GM12891 (cell line): ENCODE results near the gene SND1. TPM values are rescaled to one million over a fixed set of nuclear protein-coding genes. Genes with fewer than 3 reads are reported as not detected.

ENCODE experiments used
- DNase-seq: peaks from one replicate; pipeline ENCODE4 v3.0.0; 2011; ENCODE audit warnings: low spot score; ENCODE audit not compliant: insufficient read length
- FAIRE-seq: peaks from 2 replicates; lab custom pipeline; 2011; peaks lifted over from hg19 to GRCh38; lab: Jason Lieb, UNC
- PAX5 ChIP-seq: IDR thresholded peaks from 2 replicates; pipeline ENCODE4 v1.6.1; 2011; ENCODE audit warnings: low read length, moderate library complexity, mild to moderate bottlenecking; ENCODE audit not compliant: insufficient read depth, severe bottlenecking
- POLR2A ChIP-seq: IDR thresholded peaks from 2 replicates; pipeline ENCODE4 v1.6.1; 2011; ENCODE audit warnings: low read depth, low read length, control low read depth
- POLR2AphosphoS5 ChIP-seq: IDR thresholded peaks from 2 replicates; pipeline ENCODE4 v1.6.1; 2011; ENCODE audit warnings: low read depth, low read length, control low read depth
- POU2F2 ChIP-seq: IDR thresholded peaks from 2 replicates; pipeline ENCODE4 v1.6.1; 2011; ENCODE audit warnings: low read depth, mild to moderate bottlenecking, control low read depth, low read length, moderate library complexity
- SPI1 ChIP-seq: IDR thresholded peaks from 2 replicates; pipeline ENCODE4 v1.6.1; 2011; ENCODE audit warnings: low read depth, low read length, control low read depth
- TAF1 ChIP-seq: IDR thresholded peaks from 2 replicates; pipeline ENCODE4 v1.6.1; 2011; ENCODE audit warnings: low read depth, low read length, control low read depth
- polyA plus RNA-seq: library from polyadenylated mRNA; unstranded; fragments of >200 nt; gene quantifications from one replicate; pipeline ENCODE4 v1.2.1, GENCODE V29; 2012; ENCODE audit warnings: low read depth, missing spikeins, inconsistent platforms; ENCODE audit not compliant: missing spikeins

The SND1 gene
- polyA plus RNA-seq, result 138 TPM

DNA sequence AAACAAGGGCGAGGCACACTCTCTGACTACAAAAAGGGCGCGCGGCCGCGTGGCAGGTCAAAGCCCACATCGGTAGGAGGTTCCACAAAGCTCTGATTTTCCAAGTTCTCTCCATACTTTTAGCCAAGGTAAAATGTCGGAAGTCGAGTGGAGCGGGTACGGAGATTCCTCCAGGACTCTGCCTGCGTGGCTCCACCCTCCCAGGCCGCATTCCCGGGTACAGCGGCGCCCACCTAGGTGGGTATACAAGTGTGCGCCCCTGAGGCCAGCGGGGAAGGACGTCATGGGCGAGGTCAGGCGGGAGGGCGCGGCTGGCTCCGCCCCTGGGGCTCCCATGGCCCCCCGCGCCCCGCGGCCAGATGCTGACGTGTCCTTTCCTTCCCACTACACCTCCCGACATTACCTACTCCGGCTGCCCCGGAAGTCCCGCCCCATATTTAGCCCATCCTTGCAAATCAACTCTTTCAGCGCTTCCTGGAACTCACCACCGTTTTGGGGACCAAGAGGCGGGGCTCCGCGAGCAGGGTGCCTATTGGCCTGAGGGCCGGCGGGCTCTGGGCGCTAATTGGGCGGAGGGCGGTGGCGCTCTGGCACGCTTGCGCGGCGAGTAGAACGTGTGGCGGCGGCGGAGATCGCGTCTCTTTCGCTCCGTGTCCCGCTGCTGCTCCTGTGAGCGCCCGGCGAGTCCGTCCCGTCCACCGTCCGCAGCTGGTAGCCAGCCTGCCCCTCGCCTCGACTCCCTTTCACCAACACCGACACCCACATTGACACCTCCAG is at the start of gene SND1:
SND1 (plus strand) TSS at position 639 of the 777 bp plus-strand sequence. CDS start 180 bp downstream, outside the sequence.
- DNase-seq (peak; percentile 92), FAIRE-seq (peak; percentile 96)
- TF ChIP-seq PAX5 (no peak), TAF1 (peak; percentile 81), POU2F2 (peak; percentile 46; the same call in 1 of the 2 replicates), SPI1 (no peak), POLR2AphosphoS5 (peak; percentile 94), POLR2A (peak; percentile 89)

DNA sequence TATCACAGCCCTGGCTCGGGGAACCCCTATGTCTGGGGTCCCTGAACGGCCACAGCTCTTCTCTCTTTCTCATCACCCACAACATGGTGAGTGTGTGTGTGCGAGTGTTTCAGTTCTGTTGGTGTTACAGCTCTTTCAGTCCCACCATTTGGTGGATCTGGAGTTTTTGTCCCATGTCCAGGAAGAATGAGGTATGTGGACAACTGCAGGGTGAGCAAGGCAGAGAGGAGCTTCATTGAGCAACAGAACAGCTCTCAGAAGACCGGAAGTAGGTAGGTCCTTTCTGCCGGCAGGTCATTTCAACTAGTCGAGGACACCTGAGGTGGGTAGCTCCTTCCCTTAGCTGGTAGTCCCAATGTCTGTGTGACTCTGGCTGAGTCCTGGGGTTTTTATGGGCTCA is 43.5 kb upstream of the SND1 start:
- DNase-seq, result no peak
- FAIRE-seq, result no peak
- TF ChIP-seq TAF1, result no peak
- TF ChIP-seq POLR2AphosphoS5, result no peak
- TF ChIP-seq SPI1, result no peak
- TF ChIP-seq POU2F2, result no peak
- no peak for TF ChIP-seq PAX5
- no peak for TF ChIP-seq POLR2A

DNA sequence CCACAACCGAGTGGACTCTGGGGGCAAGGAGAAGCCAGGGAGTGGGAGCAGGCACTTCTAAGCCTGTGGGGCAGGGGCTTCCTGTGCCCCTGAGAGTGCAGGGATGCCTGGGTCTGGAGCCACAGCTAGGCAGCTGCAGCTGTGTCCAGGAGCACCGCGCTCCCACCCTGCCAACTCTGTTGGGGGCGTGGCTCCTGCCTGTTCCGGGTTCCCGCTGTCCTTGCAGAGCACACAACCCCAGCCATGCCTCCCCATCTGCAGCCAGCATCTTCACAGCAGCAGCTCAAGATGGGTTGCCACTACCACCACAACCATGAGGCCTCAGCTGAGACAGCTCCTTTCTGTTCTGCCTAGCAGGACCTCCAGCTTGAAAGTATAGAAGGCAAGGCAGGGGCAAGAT is 42.7 kb upstream of the SND1 start:
- FAIRE-seq (no peak), DNase-seq (no peak)
- TF ChIP-seq SPI1 (no peak), POLR2A (no peak), POU2F2 (no peak), TAF1 (no peak), POLR2AphosphoS5 (no peak), PAX5 (no peak)

DNA sequence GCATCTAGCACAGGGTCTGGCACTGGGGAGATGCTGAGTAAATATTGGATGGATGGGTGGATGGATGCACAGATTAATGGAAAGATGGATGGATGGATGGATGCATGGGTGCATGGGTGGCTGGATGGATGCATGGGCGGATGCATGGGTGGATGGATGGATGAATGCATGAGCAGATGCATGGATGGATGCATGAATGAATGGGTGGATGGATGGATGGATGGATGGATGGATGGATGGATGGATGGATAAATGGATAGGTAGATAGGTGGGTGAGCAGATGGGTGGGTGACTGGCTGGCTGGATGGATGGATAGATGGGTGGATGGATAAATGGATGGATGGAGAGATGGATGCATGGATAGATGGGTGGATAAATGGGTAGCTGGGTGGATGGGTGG is 39.7 kb upstream of the SND1 start:
- FAIRE-seq (no peak), DNase-seq (no peak)
- TF ChIP-seq SPI1 (no peak), POU2F2 (no peak), PAX5 (no peak), POLR2AphosphoS5 (no peak), POLR2A (no peak), TAF1 (no peak)

DNA sequence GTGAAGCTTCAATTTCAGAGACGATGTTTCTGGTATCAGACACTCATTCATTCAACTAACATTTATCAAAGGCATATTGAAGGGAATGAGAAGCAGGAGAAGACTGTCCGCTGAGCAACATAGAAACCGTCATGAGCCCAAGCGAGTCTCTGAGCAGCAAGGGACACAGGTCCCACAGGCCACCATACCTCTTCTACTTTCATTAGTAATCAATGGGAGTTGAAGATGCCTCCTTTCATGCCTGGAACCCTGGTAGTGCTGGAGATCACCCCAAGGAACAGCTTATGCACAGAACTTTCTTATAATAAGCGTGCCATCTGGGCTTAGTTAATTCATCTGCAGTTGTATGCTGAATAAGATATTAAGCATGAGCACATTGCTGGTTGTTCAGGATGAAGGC is 35.3 kb upstream of the SND1 start:
- DNase-seq (no peak), FAIRE-seq (no peak)
- TF ChIP-seq PAX5 (no peak), POLR2A (no peak), POLR2AphosphoS5 (no peak), TAF1 (no peak), SPI1 (no peak), POU2F2 (no peak)

DNA sequence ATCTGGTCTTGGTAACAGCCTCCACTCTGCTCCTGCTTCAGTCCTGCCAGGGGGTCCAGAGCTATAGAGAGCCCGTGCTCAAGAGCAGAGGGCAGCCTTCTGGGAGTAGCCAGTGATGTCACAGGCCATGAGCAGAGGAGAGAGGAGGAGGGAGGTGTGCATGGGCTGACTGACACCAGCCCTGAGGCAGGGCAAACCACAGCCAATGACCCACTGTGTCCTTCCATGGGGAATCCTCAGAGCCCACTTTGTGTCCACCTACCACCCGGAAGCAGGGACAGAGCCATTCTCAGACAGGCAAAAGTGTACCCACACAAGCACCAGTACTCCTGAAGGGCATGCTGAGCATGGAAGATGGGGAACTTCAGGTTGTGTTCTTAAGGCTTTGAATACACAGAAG is 34.0 kb upstream of the SND1 start, which contains the start of gene PAX4:
PAX4 (minus strand) TSS at position 101 of the 400 bp plus-strand sequence. CDS start 2,214 bp downstream, outside the sequence.
- no peak for DNase-seq
- no peak for FAIRE-seq
- TF ChIP-seq PAX5 (no peak), POLR2AphosphoS5 (no peak), POLR2A (no peak), TAF1 (no peak), SPI1 (no peak)

DNA sequence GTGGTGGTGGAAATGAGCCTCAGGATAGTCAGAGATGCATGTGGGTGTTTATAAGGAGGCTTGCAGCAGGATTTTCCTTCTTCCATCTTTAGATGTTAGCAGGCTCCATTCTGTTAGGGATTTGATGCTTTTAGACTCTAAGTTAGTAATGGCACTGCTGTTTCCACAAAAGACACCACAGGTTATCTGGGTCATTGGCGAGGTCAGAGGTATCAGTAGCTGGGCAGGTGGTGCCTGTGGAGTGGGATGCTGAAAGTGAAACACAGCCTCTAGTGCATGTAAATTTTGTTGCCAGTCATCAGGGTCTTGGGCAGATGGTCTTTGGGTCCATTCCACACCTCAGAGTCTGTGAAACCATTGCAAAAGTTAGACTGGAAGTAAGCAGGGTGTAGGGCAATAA is 33.2 kb upstream of the SND1 start:
- no peak for FAIRE-seq
- TF ChIP-seq SPI1 (no peak), PAX5 (no peak), POLR2AphosphoS5 (no peak), POLR2A (no peak)
- no peak for DNase-seq

DNA sequence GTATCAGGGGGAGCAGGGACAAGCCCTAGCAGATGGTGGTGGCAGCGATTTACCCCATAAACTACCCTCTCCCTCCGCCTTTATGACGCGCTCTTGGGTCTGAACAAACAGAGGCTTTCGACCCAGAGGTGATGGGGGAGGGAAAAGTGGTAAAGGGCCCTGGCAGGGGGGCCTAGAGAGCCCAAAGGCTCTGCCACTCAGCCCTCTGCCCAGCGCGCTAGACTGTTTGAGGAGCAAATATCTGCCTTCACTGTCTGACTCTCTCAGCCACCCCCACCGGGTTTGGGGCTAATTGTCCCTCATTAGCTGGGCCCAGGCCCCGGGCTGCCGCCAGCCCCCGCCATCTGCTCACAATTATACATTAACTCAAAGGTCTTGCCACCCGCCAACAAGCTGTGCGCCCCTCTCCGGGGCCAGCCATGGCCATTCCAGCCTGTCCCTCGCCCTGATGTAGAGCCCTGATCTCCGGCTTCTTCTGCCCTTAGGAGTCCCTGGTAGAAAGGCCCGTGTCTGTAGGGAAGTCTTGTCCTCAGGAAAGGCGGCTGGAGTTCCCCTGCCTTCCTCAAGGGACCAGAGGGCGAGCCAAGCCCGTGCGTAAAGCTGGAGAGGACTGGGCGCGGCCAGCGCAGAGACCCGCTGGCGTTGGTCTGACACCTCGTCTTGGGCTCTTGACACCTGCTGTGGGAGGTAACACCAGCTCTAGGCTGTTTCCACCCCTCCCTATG is 32.2 kb upstream of the SND1 start:
- FAIRE-seq, result no peak
- TF ChIP-seq POLR2A, result no peak
- TF ChIP-seq POLR2AphosphoS5, result no peak
- no peak for TF ChIP-seq TAF1
- TF ChIP-seq POU2F2, result no peak
- TF ChIP-seq PAX5, result no peak
- TF ChIP-seq SPI1, result no peak
- no peak for DNase-seq

DNA sequence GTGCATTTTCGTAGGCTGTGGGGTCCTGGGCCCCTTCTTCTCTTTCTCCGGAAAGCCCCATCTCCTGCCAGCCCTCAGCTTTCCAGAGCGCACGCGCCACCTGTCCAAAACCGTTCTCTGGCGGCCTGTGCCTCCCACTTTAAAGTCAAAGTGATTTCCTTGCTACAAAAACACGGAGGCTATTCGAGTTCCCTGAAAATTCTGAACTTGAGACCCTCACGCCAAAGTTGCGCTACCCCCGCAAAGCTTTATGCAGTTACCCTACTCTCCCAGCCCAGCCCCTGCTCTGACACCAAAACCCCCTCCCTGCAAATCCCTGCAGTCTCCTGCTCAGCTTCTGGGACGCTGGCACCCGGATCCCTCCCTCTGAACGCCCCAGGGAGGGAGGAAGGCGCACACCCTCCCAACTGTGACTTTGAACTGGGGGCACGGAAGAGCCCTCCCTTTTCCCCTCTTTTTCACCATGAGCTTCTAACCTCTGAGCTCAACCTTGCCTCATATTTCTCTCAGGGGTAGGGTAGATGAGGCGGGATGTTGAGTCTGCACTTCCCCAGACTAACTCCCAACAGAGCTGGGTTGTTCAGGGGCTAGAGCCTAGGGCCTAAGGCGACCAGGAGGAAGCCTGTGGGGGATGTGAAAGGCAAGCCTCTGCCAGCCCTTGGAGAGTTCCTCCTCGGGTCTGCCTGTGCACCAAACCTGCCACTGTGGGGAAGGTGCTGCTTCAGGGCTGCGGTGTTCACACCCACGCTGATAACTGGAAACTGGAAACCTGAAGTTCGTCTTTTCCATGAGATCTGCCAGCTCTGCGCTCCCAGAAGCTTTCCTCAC is 31.4 kb upstream of the SND1 start:
- no peak for FAIRE-seq
- TF ChIP-seq POLR2AphosphoS5, result no peak
- no peak for TF ChIP-seq TAF1
- TF ChIP-seq PAX5, result no peak
- TF ChIP-seq SPI1, result no peak
- TF ChIP-seq POLR2A, result no peak
- TF ChIP-seq POU2F2, result no peak
- no peak for DNase-seq

DNA sequence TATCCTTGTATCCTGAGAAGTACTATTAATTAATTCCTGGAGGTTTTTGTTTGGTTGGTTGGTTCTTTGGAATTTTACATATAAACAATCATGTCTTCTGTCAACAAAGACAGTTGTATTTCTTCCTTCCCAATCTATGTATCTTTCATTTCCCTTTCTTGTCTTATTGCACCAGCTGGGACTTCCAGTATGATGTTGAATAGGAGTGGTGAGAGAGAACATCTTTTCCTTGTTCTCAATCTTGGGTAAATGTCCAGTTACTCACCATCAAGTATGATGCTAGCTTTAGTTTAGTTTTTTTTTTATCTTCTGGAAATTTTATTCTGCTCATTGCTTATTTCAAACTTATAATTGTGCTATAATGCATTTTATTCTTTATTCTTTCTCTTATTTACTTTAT is 26.7 kb upstream of the SND1 start:
- TF ChIP-seq SPI1 (no peak), POLR2AphosphoS5 (no peak), PAX5 (no peak), POU2F2 (no peak), TAF1 (no peak), POLR2A (no peak)
- DNase-seq (no peak), FAIRE-seq (no peak)
